ENCODE results near the gene GGN. TPM values are rescaled to one million over a fixed set of nuclear protein-coding genes. Genes with fewer than 3 reads are reported as not detected.

Gene GGN
- total RNA-seq, 2 experiments from 2014 or later: not detected

DNA sequence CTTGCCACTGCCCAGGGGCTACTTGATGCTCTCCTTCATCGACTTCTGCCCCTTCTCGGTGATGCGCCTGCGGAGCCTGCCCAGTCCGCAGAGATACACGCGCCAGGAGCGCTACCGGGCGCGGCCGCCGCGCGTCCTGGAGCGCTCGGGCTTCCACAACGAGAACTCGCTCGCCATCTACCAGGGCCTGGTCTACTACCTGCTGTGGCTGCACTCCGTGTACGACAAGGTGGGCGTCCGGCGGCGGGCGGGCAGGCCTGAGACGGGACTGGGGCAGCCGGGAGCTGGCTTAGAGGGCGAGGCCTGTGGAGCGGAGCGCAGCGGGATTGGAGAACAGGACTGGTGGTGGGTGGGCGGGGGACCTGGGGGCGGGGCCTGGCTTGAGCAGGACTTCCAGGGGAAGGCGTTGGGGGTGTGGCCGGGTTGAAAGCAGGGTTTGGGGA lies 26.2 kb downstream of the GGN start:
- DNase-seq (peak; percentile 76), ATAC-seq (peak; percentile 78)
- no peak overlapping the region for H3K27ac Mint-ChIP-seq
- CTCF ChIA-PET: interaction anchor here (0.7 to 2.3 kb wide), 4 partner anchors 12 to 118 kb away, joined by 3 to 7 read pairs (median 4); partner anchors contain the start of genes CATSPERG, FAM98C and PSMD8
- TF ChIP-seq, protein P1, sequence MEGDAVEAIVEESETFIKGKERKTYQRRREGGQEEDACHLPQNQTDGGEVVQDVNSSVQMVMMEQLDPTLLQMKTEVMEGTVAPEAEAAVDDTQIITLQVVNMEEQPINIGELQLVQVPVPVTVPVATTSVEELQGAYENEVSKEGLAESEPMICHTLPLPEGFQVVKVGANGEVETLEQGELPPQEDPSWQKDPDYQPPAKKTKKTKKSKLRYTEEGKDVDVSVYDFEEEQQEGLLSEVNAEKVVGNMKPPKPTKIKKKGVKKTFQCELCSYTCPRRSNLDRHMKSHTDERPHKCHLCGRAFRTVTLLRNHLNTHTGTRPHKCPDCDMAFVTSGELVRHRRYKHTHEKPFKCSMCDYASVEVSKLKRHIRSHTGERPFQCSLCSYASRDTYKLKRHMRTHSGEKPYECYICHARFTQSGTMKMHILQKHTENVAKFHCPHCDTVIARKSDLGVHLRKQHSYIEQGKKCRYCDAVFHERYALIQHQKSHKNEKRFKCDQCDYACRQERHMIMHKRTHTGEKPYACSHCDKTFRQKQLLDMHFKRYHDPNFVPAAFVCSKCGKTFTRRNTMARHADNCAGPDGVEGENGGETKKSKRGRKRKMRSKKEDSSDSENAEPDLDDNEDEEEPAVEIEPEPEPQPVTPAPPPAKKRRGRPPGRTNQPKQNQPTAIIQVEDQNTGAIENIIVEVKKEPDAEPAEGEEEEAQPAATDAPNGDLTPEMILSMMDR (IDR thresholded peaks at IDR 0.05): peak; percentile 26
- H3K4me3 Mint-ChIP-seq: peak overlapping the region; percentile 78
- no peaks in the 10 kb centered on the region for H3K9me3 Mint-ChIP-seq
- H3K4me1 Mint-ChIP-seq (ENCODE audit: low read depth): peaks cover 10% of the 10 kb centered on the region
- peaks cover 25% of the 10 kb centered on the region for H3K27me3 Mint-ChIP-seq
- H3K36me3 Mint-ChIP-seq (ENCODE audit: low read depth): no peaks in the 10 kb centered on the region
- POLR2A ChIA-PET: interaction anchor here (2.9 kb wide), 1 partner anchor 12 kb away, joined by 13 read pairs; the partner anchor contains the start of gene PSMD8
- intact Hi-C loops (cut with micrococcal nuclease): no loop called here

DNA sequence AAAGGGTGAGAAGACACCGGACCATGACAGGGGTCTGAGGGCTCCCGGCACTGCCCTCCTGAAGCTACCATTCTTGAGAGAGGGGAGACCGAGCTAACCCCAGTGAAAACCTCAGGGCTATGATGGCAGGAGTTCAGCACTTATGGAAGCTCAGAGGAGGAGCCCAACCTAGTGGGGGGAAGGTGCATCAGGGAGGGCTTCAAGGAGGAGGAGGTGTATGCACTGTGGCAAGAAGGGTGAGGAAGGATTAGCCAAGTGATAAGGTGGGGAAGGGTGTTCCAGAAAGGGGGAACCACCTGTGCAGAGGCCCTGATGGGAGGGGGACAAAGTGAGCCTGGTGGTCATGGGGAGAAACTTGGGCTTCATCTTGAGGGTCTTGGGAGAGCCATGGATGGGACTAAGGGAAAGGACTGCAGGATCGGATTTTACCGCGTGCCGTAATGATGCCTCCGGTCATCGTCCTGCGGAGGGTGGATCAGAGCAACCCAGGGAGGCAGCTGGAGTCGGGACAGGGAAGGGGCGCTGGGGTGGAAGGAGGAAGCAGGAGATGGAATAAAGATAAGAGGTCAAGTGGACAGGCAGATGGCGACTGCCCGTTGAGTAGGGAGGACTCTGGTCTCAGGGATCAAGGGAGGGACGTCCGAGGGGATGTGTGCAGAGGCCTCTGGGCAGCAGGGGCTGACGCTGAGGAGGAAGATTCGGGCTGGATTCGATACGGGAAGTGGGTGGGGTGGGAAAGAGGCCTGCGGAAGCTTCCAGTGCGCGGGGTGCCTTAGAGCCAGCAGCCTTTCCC lies 26.8 kb downstream of the GGN start:
- H3K27ac Mint-ChIP-seq: no peak overlapping the region
- intact Hi-C loops (cut with micrococcal nuclease): no loop called here
- ChIA-PET CTCF (interaction anchor here (1.1 to 2.3 kb wide), 6 partner anchors 13 to 117 kb away, joined by 3 to 7 read pairs (median 4); partner anchors contain the start of genes FAM98C and PSMD8), POLR2A (interaction anchor here (2.9 kb wide), 1 partner anchor 13 kb away, joined by 13 read pairs; the partner anchor contains the start of gene PSMD8)
- ATAC-seq (no peak), DNase-seq (no peak)
- H3K4me1 Mint-ChIP-seq (ENCODE audit: low read depth): peaks cover 10% of the 10 kb centered on the region
- peak overlapping the region; percentile 78 for H3K4me3 Mint-ChIP-seq
- H3K27me3 Mint-ChIP-seq: peaks cover 22% of the 10 kb centered on the region
- H3K9me3 Mint-ChIP-seq: no peaks in the 10 kb centered on the region
- TF ChIP-seq, protein P1 (IDR thresholded peaks at IDR 0.05): no peak
- H3K36me3 Mint-ChIP-seq (ENCODE audit: low read depth): no peaks in the 10 kb centered on the region

DNA sequence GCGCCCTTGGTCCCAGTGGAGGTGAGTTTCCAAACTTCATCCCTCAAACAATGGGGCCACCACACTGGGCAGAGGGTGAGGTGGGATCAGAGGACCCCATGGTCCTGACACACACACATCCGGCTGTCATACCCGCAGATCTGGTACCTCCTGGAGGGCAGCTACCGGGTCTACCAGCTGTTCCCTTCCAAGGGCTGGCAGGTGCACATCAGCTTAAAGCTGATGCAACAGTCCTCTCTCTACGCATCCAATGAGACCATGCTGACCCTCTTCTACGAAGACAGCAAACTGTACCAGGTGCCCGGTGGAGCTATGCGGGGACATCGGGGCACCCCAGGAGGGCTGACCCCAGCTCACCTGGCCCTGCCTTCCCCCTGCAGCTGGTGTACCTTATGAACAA lies 27.5 kb downstream of the GGN start:
- ChIA-PET POLR2A (interaction anchor here (1.8 to 2.9 kb wide), 2 partner anchors 14 to 25 kb away, joined by 4 to 13 read pairs; partner anchors contain the start of genes CATSPERG and PSMD8), CTCF (interaction anchor here (1.1 to 1.4 kb wide), 4 partner anchors 14 to 116 kb away, joined by 3 to 5 read pairs (median 4); partner anchors contain the start of gene PSMD8)
- TF ChIP-seq, protein P1 (IDR thresholded peaks at IDR 0.05): no peak
- intact Hi-C loops (cut with micrococcal nuclease): no loop called here
- Mint-ChIP-seq H3K27me3 (peaks cover 22% of the 10 kb centered on the region), H3K4me1 (ENCODE audit: low read depth) (peaks cover 10% of the 10 kb centered on the region), H3K4me3 (no peak overlapping the region), H3K36me3 (ENCODE audit: low read depth) (no peaks in the 10 kb centered on the region), H3K27ac (no peak overlapping the region), H3K9me3 (no peaks in the 10 kb centered on the region)
- DNase-seq (no peak), ATAC-seq (no peak)

DNA sequence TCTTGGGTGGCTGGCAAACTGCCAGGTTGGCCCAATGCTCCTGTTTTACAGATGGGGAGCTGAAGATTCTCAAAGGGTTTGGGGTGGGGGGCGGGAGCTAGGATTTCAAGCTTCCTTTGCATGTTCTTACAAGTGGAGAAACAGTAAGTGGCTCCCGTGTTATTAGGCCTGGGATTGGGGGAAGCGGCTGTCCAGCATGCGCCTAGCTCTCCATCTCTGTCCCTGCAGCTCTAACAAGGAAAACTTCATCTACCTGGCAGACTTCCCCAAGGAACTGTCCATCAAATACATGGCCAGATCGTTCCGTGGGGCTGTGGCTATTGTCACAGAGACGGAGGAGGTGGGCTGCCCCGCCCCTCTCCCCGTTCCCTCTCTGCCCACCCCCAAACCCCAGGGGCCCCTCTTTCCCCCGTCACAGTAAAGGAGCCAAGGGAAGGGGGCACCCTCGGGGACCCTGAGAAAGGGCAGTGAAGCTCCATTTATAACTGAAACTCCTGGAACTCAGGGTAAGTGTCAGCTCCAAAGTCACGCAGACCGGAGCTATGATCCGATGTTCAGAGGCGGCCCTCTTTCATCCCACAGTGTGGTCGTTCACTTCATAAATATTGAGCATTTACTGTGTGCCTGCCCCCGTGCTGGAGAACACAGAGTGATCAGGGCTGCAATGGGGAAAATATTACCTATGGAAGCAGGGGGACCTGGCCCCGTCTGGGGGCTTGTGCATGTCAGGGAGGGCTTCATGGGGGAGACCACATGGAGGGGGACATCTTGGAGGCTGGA lies 28.4 kb downstream of the GGN start:
- H3K4me3 Mint-ChIP-seq: no peak overlapping the region

More for the DNA sequence above, 28.4 kb downstream of the GGN start:
- CTCF ChIA-PET: interaction anchor here (1.3 to 1.4 kb wide), 2 partner anchors 17 to 21 kb away, joined by 4 to 5 read pairs; no protein-coding TSS in a partner anchor
- intact Hi-C loops (cut with micrococcal nuclease): no loop called here
- Mint-ChIP-seq H3K4me1 (ENCODE audit: low read depth) (peaks cover 10% of the 10 kb centered on the region), H3K36me3 (ENCODE audit: low read depth) (no peaks in the 10 kb centered on the region), H3K27ac (no peak overlapping the region), H3K9me3 (no peaks in the 10 kb centered on the region), H3K27me3 (peaks cover 22% of the 10 kb centered on the region)
- POLR2A ChIA-PET: interaction anchor here (1.2 to 1.8 kb wide), 3 partner anchors 15 to 150 kb away, joined by 3 to 4 read pairs (median 3); partner anchors contain the start of genes CATSPERG and PSMD8
- DNase-seq: no peak
- TF ChIP-seq, protein P1 (IDR thresholded peaks at IDR 0.05): no peak
- no peak for ATAC-seq
